GM19455 (cell line): Measurements from ENCODE around the gene CBX6.

ENCODE experiments used
- ATAC-seq: cut with Tn5 transposase; IDR thresholded peaks from one replicate; pipeline ENCODE4 v1.9.1; 2021; ENCODE audit not compliant: unreplicated experiment

CBX6 gene

GRCh38 chr22:38841211-38841610 lies 30.8 kb downstream of the CBX6 start:
- ATAC-seq: no peak

- no peak for ATAC-seq
Observed at GRCh38 chr22:38840129-38840528, 31.9 kb downstream of the CBX6 start.

- no peak for ATAC-seq
Observed at GRCh38 chr22:38839686-38840085, 32.3 kb downstream of the CBX6 start.

GRCh38 chr22:38837414-38837928 lies 34.5 kb downstream of the CBX6 start:
- ATAC-seq: no peak

- no peak for ATAC-seq
Observed at GRCh38 chr22:38835888-38836301, 36.1 kb downstream of the CBX6 start.

- no peak for ATAC-seq
Observed at GRCh38 chr22:38834991-38835390, 37.0 kb downstream of the CBX6 start.

- no peak for ATAC-seq
Observed at GRCh38 chr22:38834215-38834953, 37.6 kb downstream of the CBX6 start.

- ATAC-seq: no peak
Observed at GRCh38 chr22:38833061-38833460, 39.0 kb downstream of the CBX6 start.

GRCh38 chr22:38832005-38832978 lies 39.7 kb downstream of the CBX6 start:
- ATAC-seq: no peak

GRCh38 chr22:38831166-38831945 lies 40.7 kb downstream of the CBX6 start:
- no peak for ATAC-seq

GRCh38 chr22:38830845-38831108 lies 41.2 kb downstream of the CBX6 start:
- no peak for ATAC-seq

GRCh38 chr22:38830026-38830844 lies 41.8 kb downstream of the CBX6 start:
- ATAC-seq: no peak

- no peak for ATAC-seq
Observed at GRCh38 chr22:38829485-38829884, 42.5 kb downstream of the CBX6 start.

- ATAC-seq: no peak
Observed at GRCh38 chr22:38828616-38829205, 43.3 kb downstream of the CBX6 start.

- ATAC-seq: no peak
Observed at GRCh38 chr22:38828191-38828590, 43.8 kb downstream of the CBX6 start.

- no peak for ATAC-seq
Observed at GRCh38 chr22:38827510-38827909, 44.5 kb downstream of the CBX6 start.

GRCh38 chr22:38826801-38827200 lies 45.2 kb downstream of the CBX6 start:
- no peak for ATAC-seq

GRCh38 chr22:38826386-38826785 lies 45.6 kb downstream of the CBX6 start:
- ATAC-seq: no peak

GRCh38 chr22:38824585-38824984 lies 47.4 kb downstream of the CBX6 start:
- no peak for ATAC-seq

- no peak for ATAC-seq
Observed at GRCh38 chr22:38823637-38824036, 48.4 kb downstream of the CBX6 start.
